Vagina (tissue), 2 donors: ENCODE data around the gene ZDHHC3.

Source experiments
- POLR2A ChIP-seq, 2 donors: fragments of 450-650 bp; IDR thresholded peaks; one replicate each; pipeline ENCODE4 v1.6.1; 2017; ENCODE audit warnings: antibody characterized with exemption in 2 of 2, mild to moderate bottlenecking in 2 of 2, moderate library complexity in 2 of 2
- POLR2AphosphoS5 ChIP-seq, 2 donors: sonication (generic); formaldehyde crosslinking; IDR thresholded peaks; one replicate each; pipeline ENCODE4 v1.9.0; 2017; ENCODE audit warnings: antibody characterized with exemption in 2 of 2, mild to moderate bottlenecking in 2 of 2, low read depth in 1 of 2; ENCODE audit not compliant: insufficient read depth in 1 of 2
- TF ChIP-seq, protein P1 (sequence below), 3 experiments: fragments of 450-650 bp in 2 of 3; fragments of 200-600 bp in 1 of 3; sonication (generic) in 1 of 3; IDR thresholded peaks; one replicate each; pipeline ENCODE4 v1.5.1; 2017 to 2019; ENCODE audit warnings: antibody characterized with exemption in 3 of 3, mild to moderate bottlenecking in 2 of 3, moderate library complexity in 2 of 3

DNA sequence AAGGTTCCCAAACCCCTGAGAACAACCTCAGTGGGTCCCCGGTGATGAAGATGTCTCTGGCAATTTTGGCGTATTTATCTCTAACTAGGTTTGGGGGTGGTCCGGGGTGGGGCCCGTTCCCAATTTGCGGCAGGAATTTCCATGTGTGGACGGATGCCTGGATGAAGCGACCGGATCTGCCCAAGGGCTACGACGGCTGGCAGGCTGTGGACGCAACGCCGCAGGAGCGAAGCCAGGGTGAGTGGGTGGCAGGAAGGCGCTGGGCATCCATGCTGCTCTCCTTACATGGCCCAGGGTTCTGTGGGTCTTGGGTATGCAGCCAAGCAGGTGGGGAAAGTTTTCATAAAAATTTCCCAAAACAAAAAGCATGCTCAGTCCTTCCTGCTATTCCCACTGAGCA, 72.2 kb downstream of the ZDHHC3 start:
- TF ChIP-seq, protein P1, sequence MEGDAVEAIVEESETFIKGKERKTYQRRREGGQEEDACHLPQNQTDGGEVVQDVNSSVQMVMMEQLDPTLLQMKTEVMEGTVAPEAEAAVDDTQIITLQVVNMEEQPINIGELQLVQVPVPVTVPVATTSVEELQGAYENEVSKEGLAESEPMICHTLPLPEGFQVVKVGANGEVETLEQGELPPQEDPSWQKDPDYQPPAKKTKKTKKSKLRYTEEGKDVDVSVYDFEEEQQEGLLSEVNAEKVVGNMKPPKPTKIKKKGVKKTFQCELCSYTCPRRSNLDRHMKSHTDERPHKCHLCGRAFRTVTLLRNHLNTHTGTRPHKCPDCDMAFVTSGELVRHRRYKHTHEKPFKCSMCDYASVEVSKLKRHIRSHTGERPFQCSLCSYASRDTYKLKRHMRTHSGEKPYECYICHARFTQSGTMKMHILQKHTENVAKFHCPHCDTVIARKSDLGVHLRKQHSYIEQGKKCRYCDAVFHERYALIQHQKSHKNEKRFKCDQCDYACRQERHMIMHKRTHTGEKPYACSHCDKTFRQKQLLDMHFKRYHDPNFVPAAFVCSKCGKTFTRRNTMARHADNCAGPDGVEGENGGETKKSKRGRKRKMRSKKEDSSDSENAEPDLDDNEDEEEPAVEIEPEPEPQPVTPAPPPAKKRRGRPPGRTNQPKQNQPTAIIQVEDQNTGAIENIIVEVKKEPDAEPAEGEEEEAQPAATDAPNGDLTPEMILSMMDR (IDR thresholded peaks at IDR 0.05): no peak
- no peak for TF ChIP-seq POLR2AphosphoS5 (IDR thresholded peaks at IDR 0.05; ENCODE audit: insufficient read depth in 1 of 2, low read depth in 1 of 2)
- no peak for TF ChIP-seq POLR2A (IDR thresholded peaks at IDR 0.05)
